Naive B cell (primary cell): ENCODE measurements around the gene EDEM2. TPM values are rescaled to one million over a fixed set of nuclear protein-coding genes. Genes with fewer than 3 reads are reported as not detected.
A peak's percentile ranks its signal among the peaks of the same experiment; 100 is the strongest.

Source experiments
- ATAC-seq, 2 donors: fragments of 150-1000 bp; cut with Tn5 transposase; 2 replicates each; pipeline ENCODE4 v1.10.0; 2021; ENCODE audit warnings: low read depth in 2 of 2, mild to moderate bottlenecking in 2 of 2, moderate library complexity in 2 of 2
- DNase-seq: peaks from one replicate; pipeline ENCODE4 v3.0.0; 2022
- H3K27ac Mint-ChIP-seq, 6 donors: one replicate each; pipeline ENCODE4 v1.8.0; 2020 to 2022; ENCODE audit warnings: mild to moderate bottlenecking in 6 of 6, mixed read lengths in 6 of 6, moderate library complexity in 5 of 6, inconsistent platforms in 2 of 6
- H3K27me3 Mint-ChIP-seq, 3 donors: one replicate each; pipeline ENCODE4 v1.8.0; 2021 to 2022; ENCODE audit warnings: mixed read lengths in 3 of 3, mild to moderate bottlenecking in 1 of 3
- H3K36me3 Mint-ChIP-seq, 2 donors: one replicate each; pipeline ENCODE4 v1.8.0; 2020 to 2022; ENCODE audit warnings: mixed read lengths in 2 of 2, inconsistent platforms in 1 of 2, mild to moderate bottlenecking in 1 of 2
- H3K4me1 Mint-ChIP-seq, 3 donors: one replicate each; pipeline ENCODE4 v1.8.0; 2020 to 2022; ENCODE audit warnings: mixed read lengths in 3 of 3, inconsistent platforms in 1 of 3, mild to moderate bottlenecking in 1 of 3, moderate library complexity in 1 of 3
- H3K4me3 Mint-ChIP-seq, 8 donors: one replicate each; pipeline ENCODE4 v1.8.0; 2020 to 2022; ENCODE audit warnings: mild to moderate bottlenecking in 8 of 8, mixed read lengths in 8 of 8, moderate library complexity in 8 of 8, inconsistent platforms in 2 of 8
- H3K9me3 Mint-ChIP-seq, 7 donors: one replicate each; pipeline ENCODE4 v1.8.0; 2020 to 2022; ENCODE audit warnings: mixed read lengths in 7 of 7, mild to moderate bottlenecking in 5 of 7, inconsistent platforms in 2 of 7, moderate library complexity in 1 of 7
- polyA plus RNA-seq, 6 donors: library from polyadenylated mRNA; unstranded; fragments of 300-500 nt; fragmentation: Illumina TruSeq; gene quantifications; one replicate each; pipeline ENCODE4 v1.2.3, GENCODE V29; 2021; ENCODE audit warnings: low read depth in 6 of 6

Gene EDEM2
- polyA plus RNA-seq, 6 donors from 2014 or later = 41.6 to 67.6 (median 45.5) TPM

GRCh38 chr20:35108921-35109320 is 38.2 kb downstream of the EDEM2 start:
- no peaks in the 10 kb centered on the region for H3K36me3 Mint-ChIP-seq
- no peaks in the 10 kb centered on the region for H3K4me1 Mint-ChIP-seq
- no peaks in the 10 kb centered on the region for H3K9me3 Mint-ChIP-seq
- H3K4me3 Mint-ChIP-seq = no peak overlapping the region
- no peak for ATAC-seq
- H3K27me3 Mint-ChIP-seq = no peaks in the 10 kb centered on the region
- no peak for DNase-seq
- no peak overlapping the region for H3K27ac Mint-ChIP-seq

- H3K4me3 Mint-ChIP-seq = no peak overlapping the region
- no peak overlapping the region for H3K27ac Mint-ChIP-seq
Observed at GRCh38 chr20:35106827-35107380, 40.2 kb downstream of the EDEM2 start.

DNA sequence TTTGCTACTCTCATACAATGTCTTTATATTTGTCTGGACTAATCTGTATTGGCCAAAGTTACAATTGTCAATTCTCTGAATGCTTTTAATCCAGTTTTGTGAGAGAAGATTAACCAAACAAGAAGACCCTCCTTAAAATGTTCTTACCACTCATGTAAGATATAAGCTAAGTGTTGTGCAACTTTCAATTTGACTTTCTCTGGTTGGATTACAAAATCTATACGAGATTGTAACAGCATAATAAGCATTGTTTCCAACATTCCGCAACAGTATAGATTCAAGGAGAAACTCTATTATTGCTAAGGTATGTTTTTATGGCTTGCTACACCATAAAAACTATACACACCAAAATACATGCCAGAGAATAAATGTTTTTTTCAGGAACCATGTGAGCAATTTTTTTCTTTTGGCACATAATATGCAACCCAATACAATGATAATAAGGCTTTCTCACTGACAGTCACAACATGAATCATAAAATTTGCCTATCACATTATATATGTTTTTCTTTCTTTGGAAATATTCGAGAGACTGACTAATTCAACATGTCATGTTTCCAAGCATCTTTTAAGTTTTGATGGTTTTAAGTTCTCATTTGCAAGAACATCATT is 42.3 kb downstream of the EDEM2 start:
- Mint-ChIP-seq H3K9me3 (no peaks in the 10 kb centered on the region), H3K36me3 (no peaks in the 10 kb centered on the region), H3K4me3 (no peak overlapping the region), H3K4me1 (no peaks in the 10 kb centered on the region), H3K27me3 (peaks cover 0 to 7% (median 0%) of the 10 kb centered on the region in 3 donors), H3K27ac (no peak overlapping the region)
- ATAC-seq = no peak
- DNase-seq = no peak

More at GRCh38 chr20:35106827-35107380, 40.2 kb downstream of the EDEM2 start:
- no peak for ATAC-seq
- Mint-ChIP-seq H3K27me3 (no peaks in the 10 kb centered on the region), H3K9me3 (no peaks in the 10 kb centered on the region), H3K4me1 (no peaks in the 10 kb centered on the region), H3K36me3 (no peaks in the 10 kb centered on the region)
- no peak for DNase-seq

DNA sequence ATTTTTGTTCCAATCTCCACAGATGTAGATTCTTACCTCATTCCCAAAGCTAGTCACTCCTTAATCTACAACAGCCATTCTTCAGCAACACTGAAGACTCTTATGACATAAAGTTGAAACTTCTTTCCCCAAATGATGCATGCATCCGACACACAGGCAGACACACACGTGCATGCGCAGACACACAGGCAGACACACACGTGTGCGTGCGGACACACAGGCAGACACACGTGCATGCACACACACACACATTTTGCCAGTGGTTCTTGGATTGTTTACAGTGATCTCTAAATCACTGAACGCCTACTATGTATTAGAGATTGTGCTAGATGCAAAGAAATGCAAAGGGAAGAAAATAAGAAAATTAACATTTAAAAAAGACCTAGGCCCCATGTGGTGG is 45.5 kb downstream of the EDEM2 start:
- Mint-ChIP-seq H3K27me3 (peaks cover 0 to 7% (median 0%) of the 10 kb centered on the region in 3 donors), H3K9me3 (no peaks in the 10 kb centered on the region), H3K27ac (no peak overlapping the region), H3K4me1 (no peaks in the 10 kb centered on the region), H3K4me3 (no peak overlapping the region), H3K36me3 (no peaks in the 10 kb centered on the region)
- DNase-seq = no peak
- ATAC-seq = no peak

DNA sequence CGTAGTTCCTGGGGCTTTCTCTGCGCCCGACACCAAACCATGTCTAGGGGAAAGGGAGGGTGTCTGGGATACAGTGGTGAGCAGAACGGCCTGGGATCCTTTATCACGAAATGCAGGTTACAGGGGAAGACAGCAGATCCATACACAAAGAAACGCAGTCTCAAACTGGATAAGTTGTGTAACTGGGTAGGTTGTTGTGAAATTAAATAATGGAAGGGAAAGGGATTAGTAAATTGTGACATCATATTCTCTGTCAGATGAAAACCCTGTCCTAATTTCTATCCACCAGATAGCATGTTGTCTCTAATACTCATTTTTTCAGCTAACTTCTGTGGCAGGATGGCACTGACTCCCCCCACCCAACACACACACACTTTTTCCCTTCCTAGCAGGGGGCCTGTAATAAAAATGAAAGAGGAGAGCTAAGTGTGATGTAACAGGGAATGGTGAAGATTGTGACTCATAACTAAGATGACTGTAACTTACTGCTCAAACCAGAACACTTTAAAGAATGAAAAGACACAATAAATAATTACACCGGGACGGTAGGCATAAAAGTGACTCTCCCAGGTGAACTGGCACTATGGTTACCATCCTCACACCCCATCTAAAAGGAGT is 53.8 kb downstream of the EDEM2 start:
- Mint-ChIP-seq H3K4me3 (peak overlapping the region; percentile 86 to 97 (median 94)), H3K9me3 (no peaks in the 10 kb centered on the region), H3K27ac (peak overlapping the region; percentile 78 to 97 (median 90)), H3K27me3 (no peaks in the 10 kb centered on the region), H3K36me3 (peaks cover 0 to 4% of the 10 kb centered on the region in 2 donors), H3K4me1 (peaks cover 27 to 43% (median 38%) of the 10 kb centered on the region in 3 donors)
- DNase-seq (no peak), ATAC-seq (no peak)

DNA sequence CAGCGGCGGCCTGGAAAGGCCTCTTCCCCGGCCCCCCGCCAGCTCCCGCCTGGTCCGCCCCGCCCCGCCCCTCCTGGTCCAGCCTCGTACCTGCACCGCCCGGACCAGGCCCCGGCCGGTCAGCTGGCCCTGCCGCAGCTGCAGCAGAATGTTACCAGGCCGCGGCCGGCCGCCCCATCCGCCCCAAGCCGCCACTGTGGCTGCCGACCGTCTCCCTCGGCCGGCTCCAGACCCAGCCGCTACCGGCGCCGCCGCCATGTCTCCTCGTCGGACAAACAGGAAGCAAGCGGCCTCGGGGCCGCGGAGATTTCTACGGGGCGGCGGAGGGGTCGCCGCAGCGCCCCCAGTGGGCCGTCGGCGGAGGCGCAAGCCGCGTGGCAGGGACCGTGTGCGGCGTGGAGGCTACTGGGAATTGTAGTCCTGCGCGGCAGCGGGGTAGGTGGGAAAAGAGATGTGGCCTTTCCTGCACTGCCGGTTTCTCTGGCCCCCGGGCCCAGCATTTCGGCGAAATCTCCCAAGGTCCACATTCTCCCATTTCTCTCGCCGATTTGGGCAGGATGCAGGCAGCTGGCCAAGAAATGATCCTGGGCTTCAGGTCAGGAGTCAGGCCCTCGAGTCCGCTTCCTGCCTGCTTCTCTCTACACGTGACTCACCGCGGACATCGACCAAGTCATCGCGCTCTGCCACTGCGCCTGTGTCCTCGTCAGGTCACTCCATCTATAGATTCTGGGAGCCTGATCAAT is 54.4 kb downstream of the EDEM2 start, which contains the start of gene TRPC4AP:
TSS of gene TRPC4AP (minus strand) at position 284 of the 743 bp plus-strand sequence. CDS start at position 258, 26 bp downstream.
- Mint-ChIP-seq H3K4me3 (peak within 1 kb of the TSS; percentile 86 to 97 (median 94)), H3K27me3 (no peaks in the 10 kb centered on the region), H3K9me3 (no peaks in the 10 kb centered on the region), H3K36me3 (peaks cover 0 to 4% of the 10 kb centered on the region in 2 donors), H3K4me1 (peaks cover 31 to 50% (median 43%) of the 10 kb centered on the region in 3 donors), H3K27ac (peak within 1 kb of the TSS; percentile 90 to 97 (median 93))
- ATAC-seq (peak; percentile 95), DNase-seq (peak; percentile 89)

DNA sequence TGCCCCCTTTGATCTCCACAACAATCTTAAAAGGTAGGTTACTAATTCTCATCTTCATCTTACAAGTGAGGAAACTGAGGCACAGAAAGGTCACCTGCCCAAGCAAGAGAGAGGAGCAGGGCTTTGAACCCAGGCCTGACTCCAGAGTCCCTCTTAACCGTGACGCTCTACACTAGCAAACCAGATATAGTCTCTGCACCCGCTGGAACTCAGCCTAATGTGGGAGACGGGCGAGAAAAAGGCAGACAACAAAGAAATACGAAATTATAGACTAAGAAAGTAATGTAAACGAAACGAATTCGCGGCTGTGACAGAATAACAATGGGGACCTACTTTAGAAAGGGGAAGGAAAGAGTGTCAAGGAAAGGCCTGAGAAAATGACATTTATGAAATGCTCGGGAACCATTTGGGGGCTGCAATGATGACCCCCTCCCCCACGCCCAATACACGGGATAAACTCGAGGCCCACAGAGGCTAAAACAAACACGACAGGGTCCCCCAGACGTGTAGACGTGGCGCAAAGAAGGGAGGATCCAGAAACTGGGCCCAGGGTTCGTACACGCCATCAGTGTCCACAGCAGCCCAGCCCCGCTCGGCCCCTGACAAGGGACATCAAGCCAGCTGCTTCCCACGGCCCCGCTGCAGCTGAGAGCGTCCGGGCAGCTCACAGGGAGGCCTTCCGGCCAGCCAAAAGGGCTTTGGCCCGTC is 55.2 kb downstream of the EDEM2 start:
- Mint-ChIP-seq H3K27ac (peak overlapping the region; percentile 82 to 95 (median 90)), H3K36me3 (peaks cover 0 to 4% of the 10 kb centered on the region in 2 donors), H3K4me1 (peaks cover 34 to 53% (median 47%) of the 10 kb centered on the region in 3 donors), H3K9me3 (no peaks in the 10 kb centered on the region), H3K4me3 (peak overlapping the region; percentile 86 to 97 (median 92)), H3K27me3 (no peaks in the 10 kb centered on the region)
- DNase-seq = peak; percentile 10
- peak; percentile 12 to 17 for ATAC-seq

GRCh38 chr20:35088231-35089145 is 58.6 kb downstream of the EDEM2 start:
- DNase-seq = no peak
- H3K27ac Mint-ChIP-seq = peak overlapping the region in 1 of 6 donors; percentile 20
- no peaks in the 10 kb centered on the region for H3K27me3 Mint-ChIP-seq
- ATAC-seq = no peak
- H3K4me3 Mint-ChIP-seq = peak overlapping the region in 4 of 8 donors; percentile 13 to 30 (median 14)
- no peaks in the 10 kb centered on the region for H3K9me3 Mint-ChIP-seq
- peaks cover 39 to 52% (median 45%) of the 10 kb centered on the region in 3 donors for H3K4me1 Mint-ChIP-seq
- peaks cover 0 to 4% of the 10 kb centered on the region in 2 donors for H3K36me3 Mint-ChIP-seq

DNA sequence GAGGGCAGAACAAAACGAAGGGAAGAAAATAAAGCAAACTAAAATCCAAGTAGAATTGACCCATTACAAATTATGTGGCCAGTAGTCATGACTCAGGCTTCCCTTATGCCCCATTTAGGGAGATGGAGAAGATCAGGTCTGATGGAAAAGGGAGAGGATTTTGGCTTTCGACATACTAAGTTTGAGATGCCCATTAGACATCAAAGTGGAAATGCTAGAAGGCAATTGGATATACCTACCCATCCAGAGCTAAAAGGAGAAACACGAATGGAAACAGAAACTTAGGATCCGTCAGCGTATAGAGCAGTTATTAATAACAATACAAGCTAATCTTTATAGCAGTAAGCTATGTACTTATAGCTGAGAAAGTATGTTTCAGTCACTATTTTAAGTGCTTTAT is 59.3 kb downstream of the EDEM2 start:
- peaks cover 0 to 4% of the 10 kb centered on the region in 2 donors for H3K36me3 Mint-ChIP-seq
- H3K9me3 Mint-ChIP-seq = no peaks in the 10 kb centered on the region
- peaks cover 34 to 51% (median 44%) of the 10 kb centered on the region in 3 donors for H3K4me1 Mint-ChIP-seq
- peak overlapping the region in 1 of 8 donors; percentile 30 for H3K4me3 Mint-ChIP-seq
- no peak for DNase-seq
- H3K27ac Mint-ChIP-seq = no peak overlapping the region
- no peak for ATAC-seq
- H3K27me3 Mint-ChIP-seq = no peaks in the 10 kb centered on the region

GRCh38 chr20:35087355-35087754 is 59.8 kb downstream of the EDEM2 start:
- ATAC-seq = no peak
- Mint-ChIP-seq H3K27ac (no peak overlapping the region), H3K9me3 (no peaks in the 10 kb centered on the region), H3K36me3 (peaks cover 0 to 4% of the 10 kb centered on the region in 2 donors), H3K27me3 (no peaks in the 10 kb centered on the region), H3K4me1 (peaks cover 36 to 53% (median 46%) of the 10 kb centered on the region in 3 donors), H3K4me3 (peak overlapping the region in 1 of 8 donors; percentile 30)
- DNase-seq = no peak

- Mint-ChIP-seq H3K27me3 (no peaks in the 10 kb centered on the region), H3K9me3 (no peaks in the 10 kb centered on the region), H3K4me3 (no peak overlapping the region), H3K36me3 (no peaks in the 10 kb centered on the region), H3K27ac (peak overlapping the region in 1 of 6 donors; percentile 54), H3K4me1 (peaks cover 31 to 51% (median 38%) of the 10 kb centered on the region in 3 donors)
- DNase-seq = no peak
- no peak for ATAC-seq
Observed at GRCh38 chr20:35085477-35086225, 61.5 kb downstream of the EDEM2 start.
